Hippocampal formation (tissue), 2 donors: Measurements from ENCODE around the gene JPH4.
"Not testable (repeated sequence)": the region's sequence is repeated elsewhere in the genome, so short reads cannot be mapped to it uniquely, and the experiment has no call there.

Experiments used
- DNase-seq, 2 donors: peaks; one replicate each; lab custom pipeline; 2025; lab: John Stamatoyannopoulos, UW

JPH4 gene

DNA sequence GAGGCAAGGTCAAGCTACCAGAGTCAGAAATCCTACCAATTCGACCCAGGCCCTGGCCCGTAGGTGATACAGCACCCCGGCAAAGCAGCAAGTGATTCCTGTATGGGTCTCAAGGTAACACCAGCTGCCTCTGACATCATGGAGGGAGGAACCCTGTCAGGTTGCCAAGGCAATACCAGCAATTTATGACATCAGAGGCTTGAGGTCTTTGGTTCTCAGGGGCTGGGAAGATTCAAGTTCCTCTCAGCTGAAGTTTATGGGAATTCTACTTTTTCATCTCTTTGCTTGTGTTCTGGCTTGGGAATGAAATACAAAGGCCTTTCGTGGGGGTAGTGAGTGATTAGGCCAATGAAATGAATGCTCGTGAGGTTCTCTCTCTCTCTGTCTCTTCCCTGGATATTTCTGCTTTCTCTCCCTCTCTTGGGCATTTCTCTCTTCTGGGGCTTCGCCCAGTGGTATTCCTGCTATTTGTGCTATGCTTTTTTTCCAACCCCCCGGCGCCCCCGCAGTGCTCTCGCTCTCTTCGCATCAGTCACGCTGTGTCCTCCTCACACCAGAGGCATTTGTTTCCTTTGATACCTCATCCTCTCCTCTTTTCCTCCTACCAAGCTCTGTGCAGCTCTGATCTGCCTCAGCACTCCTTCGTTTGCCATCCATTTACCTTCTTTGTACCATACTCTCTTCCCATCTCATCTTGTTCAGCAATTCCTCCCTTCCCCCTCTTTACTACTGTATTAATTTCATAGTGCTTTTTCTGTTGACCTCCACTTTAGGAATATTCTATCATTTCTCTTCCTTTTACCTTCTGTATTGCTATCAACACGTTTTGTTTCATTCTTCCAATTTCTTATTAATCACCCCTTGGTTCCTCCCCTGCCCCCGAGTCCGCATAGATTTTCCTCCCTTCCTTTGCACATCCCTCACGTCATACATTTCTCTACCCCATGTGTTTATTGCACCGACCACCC, 30.0 kb downstream of the JPH4 start:
- DNase-seq: no peak

DNA sequence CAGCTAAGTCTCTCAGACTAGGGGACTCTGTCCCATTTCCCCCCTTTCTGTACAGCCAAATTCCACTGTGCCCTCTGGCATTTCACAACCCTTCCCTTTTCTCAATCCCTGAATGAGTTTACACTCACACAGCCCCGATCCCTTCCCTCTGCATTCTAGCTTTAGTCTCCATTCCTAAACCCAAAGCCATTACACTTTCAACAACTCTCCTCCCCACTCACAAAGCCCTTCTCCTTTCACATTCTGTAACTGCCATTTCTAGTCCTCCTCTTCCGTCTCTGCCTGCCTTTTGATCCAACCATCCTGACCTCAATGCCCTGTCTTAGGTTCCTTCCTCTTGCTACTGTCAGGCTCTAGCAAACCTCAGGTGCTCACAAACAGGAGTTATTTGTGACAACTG, 30.7 kb downstream of the JPH4 start:
- DNase-seq: no peak

DNA sequence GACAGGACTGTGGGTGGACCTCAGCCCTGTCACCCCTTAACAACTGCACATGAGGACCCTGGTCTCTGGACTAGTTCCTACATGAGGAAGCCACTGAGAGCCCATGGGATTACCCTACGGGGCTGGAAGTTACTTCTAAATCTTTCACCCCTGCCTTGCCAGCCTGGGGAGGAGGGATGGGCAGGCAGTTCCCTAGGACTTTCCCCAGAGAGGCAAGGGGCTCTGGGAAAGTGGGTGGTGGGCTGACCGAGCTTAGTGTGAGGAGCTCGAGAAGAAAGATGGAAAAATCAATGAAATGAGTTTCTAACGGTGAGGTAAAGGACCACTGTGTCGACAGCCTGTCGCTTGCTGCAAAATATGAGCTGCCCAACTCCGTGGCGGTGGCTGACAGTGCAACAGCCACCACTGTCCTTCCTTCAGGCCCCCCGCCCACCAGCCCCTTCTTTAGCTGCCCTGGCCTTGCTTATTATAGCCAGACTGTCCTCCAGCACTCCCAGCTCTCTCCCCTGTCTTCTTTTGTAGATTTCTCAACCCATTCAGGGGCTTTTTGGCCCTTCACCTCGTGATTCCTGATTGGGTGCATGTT, 32.0 kb downstream of the JPH4 start:
- DNase-seq: no peak

DNA sequence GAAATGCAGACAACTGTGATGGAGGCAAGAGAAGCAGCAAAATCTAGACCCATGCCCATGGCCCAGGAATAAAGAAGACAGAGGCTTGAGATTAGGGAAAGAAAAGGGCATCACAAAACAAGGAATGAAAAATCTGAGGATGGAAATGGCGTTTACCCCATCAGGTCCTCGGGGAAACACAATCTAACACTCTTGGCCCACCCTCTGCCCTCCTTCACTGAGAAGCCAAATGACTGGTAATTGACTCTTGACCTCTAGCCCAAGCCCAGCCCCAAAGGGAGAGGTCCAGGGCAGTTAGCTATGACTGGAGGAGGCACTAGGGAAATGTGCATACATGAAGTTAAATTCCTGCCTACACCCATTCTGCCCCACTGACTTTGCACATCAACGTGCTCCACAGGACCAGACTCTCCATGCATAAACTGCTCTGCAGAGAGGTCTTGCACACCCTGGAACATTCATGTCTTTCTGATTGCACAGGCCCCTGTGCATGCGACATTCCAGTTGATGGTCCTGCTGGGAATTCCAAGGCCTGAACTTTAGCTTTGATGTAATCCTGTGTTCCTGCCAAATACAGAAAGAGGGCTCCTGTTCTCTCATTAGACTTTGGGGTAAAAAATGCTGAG, 32.7 kb downstream of the JPH4 start:
- DNase-seq: no peak

DNA sequence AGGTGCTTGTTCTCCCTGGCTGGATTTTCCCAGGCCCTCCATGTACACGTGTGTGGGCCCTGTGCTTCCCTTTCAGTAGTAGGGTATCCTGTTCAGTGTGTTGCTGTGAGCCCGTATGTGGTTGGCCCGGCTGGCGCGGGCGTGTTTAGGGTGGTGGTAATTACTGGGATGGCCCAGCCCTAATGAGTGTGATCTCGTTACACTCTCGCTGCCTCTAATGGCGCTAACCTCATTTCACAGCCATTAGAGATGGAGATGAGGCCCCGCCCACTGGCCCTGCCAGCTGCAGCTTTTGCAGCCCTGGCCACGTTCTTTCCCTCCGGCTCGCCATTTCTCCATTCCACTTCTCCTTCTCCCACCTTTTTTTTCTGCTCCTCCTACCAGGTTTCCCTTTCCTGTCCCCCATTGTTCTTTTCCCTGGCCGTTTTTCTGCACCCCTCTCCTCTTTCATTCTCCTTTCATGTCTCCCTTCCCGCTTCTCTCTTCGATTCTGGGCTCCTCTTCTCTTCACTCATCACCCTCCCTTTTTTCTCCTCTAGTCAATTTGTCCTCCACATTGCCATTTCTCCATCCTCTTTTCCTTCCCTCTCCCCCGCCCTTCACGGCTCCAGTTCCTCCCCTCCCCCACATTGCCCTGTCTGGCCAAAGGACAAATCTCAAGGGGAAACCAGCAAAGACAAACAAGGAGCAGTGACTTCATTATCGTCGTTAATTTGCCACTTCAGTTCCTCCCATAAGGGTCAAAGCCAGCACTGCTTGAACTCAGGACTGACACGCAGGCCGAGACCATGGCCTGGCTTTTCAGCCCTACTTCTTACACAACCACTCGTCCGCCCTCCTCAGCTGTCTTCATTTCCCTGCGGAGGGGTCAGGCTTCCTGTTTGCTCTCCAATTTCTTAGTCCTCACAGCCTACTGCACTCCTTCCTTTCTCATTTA, 33.8 kb downstream of the JPH4 start:
- DNase-seq: peak; percentile 17 to 51

DNA sequence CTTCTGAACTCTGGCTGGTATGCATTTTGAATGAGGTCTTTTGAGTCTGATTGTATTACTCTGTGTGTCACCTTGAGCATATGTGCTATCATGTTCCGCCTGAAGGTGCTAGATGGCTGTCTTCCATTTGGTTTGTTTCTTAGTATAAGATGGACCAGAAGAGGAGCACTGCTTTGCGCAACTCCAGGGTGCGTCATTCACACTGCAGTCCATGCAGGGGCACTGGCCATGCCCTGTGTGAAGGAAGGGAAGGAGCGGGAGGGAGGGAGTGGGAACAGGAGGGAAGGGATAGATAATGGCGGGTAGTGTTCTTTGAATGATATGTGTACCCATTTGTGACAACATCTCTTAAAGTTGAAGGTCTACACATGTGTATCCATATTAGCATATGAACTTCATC, 35.2 kb downstream of the JPH4 start:
- DNase-seq: no peak

DNA sequence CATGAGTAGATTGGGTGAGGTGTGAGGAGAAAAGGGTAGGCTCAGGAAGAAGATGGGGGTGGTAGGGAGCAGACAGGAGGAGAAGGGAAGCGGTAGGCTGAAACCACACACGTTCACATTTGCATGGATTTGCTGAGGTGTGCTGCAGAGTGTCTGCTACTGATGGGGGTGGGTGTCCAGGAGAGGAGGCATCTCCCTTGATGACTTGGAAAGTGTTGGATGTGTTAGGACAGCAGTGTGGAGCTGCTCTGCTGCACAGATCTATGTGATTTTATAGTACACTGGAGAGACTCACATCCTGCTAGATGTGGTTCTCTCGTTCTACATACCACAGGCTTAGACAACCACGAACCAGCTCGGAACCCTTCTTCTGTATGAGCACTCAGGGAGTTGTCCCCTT, 36.3 kb downstream of the JPH4 start:
- DNase-seq: no peak

DNA sequence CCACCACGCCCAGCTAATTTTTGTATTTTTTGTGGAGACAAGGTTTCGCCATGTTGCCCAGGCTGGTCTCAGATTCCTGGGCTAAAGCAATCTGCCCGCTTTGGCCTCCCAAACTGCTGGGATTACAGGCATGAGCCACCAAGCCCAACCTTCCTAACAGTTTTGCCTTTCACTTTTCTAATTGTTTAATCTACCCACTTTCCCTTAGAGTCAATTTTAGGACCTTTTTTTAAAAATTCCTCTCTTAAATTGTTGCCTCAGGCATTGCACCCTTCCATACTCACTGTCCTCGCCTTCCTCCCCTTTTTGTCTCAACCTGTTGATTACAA, 38.5 kb downstream of the JPH4 start:
- DNase-seq: no peak

DNA sequence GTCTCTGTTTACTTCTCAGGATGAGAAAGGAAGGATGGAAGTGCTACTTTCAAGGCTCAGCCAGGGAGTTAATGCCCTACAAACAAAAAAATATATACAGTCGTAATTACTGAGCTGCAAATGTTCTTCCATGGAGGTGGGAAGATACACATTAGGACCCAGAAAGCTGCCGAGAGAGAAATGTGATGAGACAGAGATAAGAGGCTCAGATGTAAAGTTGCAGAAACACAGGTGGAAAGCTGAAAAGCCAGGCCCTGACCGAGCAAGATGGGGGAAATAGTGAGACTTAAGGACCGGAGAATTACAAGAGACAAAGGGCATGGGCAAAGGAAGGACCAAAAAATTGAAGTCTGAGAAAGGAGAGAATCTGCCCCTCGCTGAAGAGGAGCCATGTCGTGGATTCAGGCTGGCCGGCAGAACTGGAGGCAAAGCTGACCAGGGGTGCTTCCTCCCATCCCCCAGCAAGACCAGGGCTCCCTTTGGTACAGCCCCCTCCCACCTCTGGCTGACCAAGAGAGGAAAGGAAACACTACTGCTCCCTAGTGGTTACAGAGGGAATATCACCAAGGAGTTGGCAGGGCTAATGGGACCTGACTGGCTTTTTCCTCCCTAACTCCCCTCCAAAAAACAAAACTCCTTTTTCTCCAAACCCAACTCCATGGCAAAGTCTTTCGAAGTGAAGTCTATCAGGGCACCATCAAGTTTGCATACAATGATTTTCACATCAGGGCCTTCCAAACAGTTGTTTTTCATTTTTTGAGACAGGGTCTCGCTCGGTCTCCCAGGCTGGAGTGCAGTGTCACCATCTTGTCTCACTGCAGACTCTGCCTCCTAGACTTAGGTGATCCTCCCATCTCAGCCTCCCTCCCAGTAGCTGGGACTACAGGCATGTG, 39.1 kb downstream of the JPH4 start:
- peak; percentile 43 to 73 for DNase-seq

DNA sequence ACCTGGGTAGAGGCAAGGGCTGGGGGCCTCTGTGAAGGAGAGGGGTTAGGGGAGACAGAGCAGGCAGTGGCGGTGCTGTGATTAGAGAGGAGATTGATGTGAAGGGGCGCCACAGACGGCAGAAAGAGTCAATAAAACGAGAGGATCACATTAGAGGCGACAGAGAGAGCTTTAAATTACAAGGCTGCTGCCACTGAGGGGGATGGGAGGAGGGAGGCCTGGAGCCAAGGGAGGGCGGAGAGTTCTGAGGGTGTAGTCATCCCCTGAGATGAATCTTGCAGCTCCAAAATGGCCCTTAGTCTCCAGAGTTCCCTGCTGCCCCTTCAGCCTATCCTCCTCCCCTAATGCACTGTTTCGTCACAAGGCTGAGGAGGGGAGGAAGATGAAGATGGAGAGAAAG, 39.8 kb downstream of the JPH4 start:
- DNase-seq: peak; percentile 45 to 67

DNA sequence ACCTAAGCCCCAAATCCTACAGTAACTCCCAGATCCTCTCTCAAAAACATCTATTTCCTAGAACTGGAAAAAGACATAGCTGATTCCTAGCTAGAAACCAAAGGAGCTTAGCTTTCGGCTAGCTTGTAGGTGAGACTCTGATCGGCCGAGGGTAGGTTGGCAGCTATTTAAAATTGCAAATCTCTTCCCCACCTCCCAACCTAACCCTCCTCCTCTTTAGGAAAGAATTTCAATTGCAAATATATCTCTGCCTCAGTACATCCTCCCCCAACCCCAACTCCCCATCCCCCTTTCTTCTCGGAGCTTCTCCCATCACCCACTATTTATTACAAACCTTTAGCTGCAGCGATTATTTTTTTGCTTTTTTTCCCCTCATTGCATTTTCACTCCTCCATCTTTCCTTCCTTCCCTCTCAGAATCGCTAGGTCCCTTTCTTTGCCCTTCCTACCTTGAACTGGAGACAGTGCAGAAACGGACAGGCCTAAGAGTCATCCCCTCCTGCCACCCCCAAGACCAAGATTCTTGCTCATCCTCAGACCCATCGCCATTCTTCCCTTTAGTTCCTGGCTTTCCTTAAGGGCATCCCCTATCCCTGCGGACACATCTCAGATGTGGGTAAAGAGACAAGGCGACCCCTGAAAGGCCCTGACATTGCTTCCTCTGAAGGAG, 40.4 kb downstream of the JPH4 start:
- DNase-seq: no peak

DNA sequence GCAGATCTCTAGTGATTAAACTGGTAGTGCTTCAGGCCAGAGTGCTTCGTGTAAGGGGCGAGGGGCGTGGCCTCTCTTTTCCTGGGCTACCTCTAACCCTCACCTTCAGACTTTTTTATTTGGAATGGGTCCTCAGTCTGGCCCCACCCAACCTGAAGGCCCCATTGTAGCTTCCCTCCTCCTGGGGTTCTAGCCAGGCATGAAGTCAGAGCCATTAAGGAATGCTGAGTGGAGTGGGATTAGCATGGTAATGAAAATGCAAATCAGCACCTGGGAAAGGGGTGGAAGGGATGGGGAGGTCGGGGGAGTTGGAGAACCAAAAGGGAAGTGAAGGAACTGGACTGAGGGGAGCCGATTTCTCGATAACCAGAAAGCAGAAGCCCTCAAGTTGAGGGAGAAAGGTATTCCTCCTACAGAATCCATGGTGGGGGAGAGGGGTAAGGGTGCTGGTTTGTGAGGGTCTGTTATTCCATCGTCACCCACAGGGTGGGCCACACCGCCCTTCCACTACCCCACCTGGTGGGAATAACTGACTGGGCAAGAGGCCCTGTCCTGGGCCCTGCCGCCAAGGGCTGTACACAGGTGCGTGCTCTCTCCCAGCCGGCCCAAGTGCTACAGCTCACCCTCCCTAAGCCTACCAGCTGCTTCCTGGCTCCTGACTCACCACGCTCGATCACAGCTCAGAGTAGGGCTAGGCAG, 41.1 kb downstream of the JPH4 start:
- DNase-seq: peak in 1 of 2 donors; percentile 28

DNA sequence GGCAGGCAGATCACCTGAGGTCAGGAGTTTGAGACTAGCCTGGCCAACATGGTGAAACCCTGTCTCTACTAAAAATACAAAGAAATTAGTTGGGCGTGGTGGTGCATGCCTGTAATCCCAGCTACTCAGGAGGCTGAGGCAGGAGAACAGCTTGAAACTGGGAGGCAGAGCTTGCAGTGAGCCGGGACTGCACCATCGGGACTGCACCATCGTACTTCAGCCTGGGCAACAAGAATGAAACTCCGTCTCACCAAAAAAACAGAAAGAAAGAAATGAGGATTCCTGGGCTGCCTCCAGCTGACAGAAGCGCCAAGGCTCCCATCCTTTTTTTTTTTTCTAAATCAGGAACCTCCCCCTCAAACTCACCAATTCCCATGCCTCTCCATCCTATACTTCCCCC, 41.7 kb downstream of the JPH4 start:
- not testable (repeated sequence) for DNase-seq

DNA sequence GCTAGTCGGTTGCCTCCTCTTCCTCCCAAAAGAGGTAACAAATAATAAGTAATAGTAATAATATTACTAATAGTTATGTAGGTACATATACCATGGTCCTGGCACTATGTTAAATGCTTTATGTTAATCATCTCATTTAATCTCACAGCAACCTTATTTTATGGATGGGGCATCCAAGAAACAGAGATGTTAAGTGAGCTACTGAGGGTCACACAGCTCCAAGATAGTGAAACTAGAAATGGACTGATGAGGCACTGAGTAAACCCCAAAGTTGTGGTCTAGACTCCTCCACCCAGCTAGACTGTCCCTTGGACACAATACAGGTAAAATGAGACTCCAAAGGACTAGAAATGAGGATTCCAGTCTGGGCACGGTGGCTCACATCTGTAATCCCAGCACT, 42.1 kb downstream of the JPH4 start:
- DNase-seq: no peak

DNA sequence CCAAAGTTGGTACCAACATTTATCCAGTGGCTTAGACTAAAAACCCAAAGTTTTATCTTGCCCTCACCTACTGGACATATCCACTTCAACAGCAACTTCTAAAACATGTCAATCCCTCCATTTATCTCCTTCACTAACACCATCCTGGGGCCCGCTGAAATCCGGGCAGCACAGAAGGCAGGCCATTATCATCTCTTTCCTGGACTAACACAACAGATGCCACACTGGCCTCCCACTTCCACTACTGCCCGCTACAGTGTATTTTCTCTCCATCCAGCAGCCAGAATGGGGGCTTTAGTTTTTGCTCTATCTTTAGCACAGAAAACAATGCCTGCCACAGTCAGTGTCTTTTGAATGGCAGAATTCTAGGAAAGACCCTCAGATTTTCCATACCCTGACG, 42.6 kb downstream of the JPH4 start:
- DNase-seq: no peak

DNA sequence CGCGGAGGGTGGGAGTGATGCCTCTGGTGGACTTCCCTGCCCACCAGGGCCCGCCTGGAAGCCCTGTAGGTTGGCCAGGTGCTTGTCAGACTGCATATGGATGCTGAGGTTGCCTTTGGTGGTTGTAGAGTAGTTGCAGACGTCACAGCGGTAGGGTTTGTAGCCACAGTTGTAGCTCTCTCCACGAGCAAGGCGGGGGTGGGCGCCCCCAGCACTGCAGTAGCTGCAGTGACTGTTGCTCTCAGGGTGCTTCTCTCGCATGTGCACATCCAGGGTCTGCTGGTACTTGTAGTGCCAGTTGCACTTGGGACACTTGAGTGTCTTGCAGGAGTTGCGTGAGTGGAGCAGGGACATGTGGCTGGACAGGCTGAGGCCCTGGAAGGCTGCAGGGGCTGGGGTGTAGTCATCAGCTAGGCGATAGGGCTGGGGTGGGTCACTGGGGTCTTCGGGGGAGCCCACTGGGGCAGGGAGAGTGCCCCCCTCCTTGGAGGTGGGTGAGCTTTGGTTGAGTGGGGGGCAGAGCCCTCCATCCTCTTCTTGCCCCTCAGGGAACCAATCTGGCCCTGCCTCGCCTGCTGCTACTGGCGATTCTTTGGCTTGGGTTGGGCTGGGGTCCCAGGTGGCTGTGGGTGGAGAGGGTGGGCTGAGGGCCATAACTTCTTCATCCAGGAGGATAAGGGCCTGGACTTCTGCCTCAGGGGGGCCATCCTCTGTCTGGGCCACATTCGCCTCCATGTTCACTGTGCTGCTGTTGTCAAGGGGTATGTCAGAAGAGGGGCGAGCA, 44.7 kb downstream of the JPH4 start:
- DNase-seq: no peak

DNA sequence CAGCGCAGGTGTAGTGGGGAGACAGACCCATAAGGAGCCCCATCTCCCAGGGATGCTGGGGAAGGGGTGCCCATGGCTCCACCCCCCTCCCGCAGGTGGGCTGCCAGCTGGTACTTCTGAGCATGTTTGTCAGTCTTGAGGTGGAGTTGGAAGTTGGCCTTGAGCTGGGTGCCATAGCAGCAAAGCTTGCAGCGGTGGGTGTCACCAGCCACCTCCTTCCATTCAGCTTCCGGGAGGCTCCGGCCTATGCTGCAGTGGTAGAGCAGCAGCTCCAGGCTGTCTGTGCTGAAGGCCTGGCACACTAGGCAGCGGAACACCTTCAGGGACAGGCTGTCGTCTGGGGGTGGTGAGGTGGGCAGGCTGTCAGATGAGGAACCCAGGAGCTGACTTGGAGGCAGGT, 45.9 kb downstream of the JPH4 start:
- no peak for DNase-seq

DNA sequence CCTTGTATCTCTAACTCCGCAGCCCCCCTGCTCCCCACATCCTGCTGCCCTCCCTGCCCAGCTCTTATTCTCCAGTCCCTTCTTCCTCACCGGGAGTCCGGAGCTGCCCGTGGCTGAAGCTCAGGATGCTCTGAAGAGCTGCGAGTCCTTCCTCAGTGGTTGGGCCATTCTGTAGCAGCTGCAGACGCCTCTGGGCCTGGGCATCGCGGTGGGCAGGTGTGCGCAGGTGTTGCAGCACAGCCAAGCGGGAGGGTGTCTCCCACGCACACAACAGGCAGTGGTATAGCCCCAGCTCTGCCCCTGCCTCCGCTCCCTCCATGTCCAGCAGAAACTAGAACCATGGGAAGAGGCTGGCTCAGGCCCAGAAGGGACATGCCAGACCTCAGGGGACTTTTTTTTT, 47.2 kb downstream of the JPH4 start:
- DNase-seq: no peak
